GM19240 (cell line): Measurements from ENCODE around the gene MTMR4.
"Not testable (repeated sequence)": the region's sequence is repeated elsewhere in the genome, so short reads cannot be mapped to it uniquely, and the experiment has no call there.

Experiments used
- DNase-seq: peaks from one replicate; pipeline ENCODE4 v3.0.0; 2011; ENCODE audit warnings: low spot score; ENCODE audit not compliant: insufficient read length

The MTMR4 gene

DNA sequence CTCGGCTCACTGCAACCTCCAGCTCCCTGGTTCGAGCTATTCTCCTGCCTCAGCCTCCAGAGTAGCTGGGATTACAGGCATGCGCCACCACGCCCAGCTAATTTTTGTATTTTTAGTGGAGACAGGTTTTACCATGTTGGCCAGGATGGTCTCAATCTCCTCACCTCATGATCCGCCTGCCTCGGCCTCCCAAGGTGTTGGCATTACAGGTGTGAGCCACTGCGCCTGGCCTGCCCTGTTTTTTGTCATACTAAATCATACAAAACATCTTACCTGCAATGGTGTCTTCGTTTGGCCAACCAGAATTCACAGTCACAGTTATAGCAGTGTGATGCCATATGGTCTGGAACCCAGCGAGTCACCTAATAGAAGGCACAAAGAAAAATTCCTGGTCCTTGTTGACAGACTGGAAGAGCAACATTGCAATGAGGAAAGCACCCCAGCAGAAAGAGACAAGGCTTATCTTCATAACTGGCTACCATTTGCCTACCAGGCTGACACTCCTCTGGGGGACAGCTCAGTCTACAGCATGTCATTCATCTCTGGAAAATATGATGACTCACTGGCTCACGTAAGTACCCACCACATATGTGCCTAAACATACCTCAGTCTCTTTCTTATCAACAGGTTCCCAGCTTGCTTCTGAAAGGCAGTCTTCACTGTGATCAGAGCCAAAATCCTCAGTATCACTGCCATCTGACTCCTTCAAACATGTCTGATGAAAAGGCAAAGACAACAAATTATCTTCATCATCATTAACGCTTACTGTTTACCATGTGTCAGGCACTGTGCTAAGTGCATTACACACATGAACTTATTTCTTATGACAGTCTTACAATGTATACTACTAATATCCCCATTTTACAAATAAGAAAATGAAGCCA is 22.0 kb downstream of the MTMR4 start:
- no peak for DNase-seq

DNA sequence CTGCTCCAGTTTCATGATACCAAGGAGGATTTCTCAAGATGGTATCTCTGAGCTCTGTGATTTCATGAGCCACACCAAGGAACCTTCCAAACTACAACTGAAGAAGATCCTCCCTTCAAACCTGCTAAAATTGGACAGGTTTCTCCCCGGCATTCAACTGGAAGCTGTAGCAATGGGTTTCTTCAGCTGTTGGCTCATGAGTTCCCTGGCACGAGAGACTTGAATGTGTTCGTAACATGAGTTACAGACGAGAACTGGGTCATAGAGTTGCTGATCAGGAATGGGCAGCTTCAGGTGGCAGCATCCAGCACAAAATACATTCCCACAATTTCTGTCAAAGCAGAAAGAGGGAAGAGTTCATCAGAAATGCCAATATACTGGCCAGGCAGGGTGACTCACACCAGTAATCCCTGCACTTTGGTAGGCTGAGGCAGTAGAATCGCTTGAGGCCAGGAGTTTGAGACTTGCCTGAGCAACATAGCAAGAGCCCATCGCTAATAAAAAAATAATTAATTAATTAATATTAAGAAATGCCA is 22.9 kb downstream of the MTMR4 start:
- no peak for DNase-seq

DNA sequence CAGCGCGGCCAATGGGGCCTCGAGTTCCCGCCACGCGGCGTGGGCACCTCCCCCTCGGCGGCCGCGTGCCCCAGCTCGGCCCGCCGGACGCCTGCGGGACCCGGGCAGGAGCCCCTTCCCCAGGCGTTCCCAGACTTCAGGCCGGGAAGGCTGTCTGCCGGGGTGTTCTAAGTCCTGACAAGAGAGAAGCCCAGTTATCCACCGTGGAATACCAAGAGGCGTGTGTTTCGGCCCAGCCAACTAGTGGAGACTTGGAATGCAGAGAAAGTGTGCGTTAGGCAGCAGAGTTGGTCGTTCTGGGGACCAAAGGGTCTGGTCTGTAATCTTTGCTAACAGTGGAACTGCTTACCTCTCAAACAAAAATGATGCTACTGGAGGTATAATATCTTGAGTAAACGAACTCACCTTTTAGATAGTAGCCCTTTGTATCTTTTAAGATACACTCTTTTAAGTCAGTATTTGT is 26.0 kb downstream of the MTMR4 start:
- no peak for DNase-seq

DNA sequence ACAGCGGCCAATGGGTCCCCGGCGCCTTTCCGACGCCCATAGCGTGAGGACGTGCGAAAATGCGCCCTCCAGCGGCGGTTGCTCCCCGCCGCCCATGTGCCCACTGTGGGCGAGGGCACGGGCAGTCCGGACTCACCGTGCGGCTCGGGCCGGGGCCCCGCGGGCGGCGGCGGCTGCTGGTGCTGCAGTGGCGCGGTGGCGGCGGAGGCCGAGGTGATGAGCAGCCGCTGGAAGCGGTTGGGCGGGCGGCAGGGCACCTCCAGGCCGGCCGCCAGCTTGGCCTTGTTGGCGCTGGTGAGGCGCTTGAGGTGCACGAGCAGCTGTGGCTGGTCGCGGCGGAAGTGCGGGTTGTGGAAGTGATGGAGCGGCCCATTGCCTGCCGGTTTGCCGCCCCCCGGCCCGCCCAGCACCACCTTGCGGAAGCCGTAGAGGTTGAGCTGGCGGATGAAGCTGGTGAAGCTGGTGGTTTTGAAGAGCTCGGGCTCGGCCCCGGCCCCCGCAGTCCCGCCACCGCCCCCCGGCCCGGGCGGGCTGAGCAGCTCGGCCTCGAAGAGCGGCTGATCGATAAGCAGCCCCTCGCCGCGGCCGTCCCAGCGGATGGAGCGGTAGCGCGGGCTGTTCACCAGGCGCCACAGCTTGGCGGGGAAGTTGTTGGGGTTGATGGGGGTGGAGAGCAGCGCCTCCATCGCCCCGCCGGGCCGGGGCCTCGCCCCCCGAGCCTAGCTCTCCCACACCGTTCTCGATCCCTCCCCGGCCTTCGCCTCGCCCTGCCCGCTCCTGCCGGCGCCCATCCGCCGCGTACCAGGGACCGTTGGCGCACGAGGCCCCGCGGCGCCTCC is 26.6 kb downstream of the MTMR4 start, which contains the start of gene HSF5:
HSF5 (minus strand) TSS at position 820 of the 839 bp plus-strand sequence; CDS start at position 686, 134 bp downstream.
- no peak for DNase-seq

DNA sequence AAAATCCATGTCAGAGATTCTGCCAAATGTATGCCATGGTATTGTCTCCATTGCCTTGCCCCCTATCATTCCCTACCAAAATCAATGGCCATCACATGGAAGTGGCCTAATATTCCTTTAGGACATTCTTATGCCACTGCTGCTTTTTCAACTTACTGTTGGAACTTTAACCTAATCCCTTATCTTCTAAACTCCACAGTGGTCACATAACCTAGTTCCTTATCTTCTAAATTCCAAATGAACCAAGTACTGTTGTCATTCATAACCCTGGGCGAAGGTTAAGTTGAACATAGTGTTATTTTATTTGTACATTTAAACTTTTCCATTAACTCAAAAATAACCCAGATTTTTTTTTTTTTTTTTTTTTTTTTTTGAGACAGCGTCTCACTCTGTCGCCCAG is 29.8 kb downstream of the MTMR4 start:
- no peak for DNase-seq

DNA sequence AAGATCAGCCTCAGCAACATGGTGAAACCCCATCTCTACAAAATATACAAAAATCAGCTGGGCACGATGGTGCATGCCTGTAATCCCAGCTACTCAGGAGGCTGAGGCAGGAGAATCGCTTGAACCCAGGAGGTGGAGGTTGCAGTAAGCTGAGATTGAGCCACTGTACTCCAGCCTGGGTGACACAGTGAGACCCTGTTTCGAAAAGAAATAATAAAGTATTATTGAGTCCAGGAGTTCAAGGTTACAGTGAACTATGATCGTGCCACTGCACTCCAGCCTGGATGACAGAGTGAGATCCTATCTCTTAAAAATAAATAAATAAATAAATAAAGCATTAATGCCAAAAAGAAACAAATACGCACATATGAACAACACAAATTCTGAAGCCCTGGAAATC is 32.6 kb downstream of the MTMR4 start:
- DNase-seq, result not testable (repeated sequence)

DNA sequence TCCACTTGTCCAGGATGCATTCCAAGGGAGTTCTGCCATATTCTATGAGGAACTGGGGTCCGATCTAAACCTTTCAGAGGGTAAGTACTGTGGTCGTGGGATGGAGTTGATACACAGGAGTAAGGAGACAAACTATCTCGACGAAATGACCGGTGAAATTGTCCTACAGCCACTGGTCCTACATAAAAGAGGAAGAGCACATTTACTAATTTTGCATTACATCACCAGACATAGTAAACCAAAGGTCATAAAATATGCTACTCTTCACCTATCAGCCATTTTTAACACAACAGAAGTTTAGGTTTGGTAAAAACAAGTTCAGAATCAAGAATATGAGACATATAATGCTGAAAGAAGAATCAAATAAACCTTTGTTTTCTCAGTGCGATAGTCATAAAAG is 34.3 kb downstream of the MTMR4 start:
- DNase-seq, result no peak

DNA sequence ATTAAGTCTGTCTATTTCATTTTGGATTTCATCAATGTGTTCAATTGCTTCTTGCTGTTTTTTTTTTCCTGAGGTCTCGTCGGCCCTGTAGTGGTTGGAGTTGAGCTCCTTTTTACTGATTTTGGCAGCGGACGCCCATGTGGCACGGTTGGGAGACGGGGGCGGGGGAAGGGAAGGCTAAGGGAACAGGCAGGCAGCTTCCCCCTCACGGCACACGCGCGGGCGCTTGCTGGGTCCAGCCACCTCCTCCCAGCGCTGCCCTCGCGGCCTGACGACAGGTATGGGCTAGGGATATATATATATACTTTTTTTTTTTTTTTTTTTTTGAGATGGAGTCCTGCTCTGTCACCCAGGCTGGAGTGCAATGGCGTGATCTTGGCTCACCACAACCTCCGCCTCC is 37.6 kb downstream of the MTMR4 start:
- no peak for DNase-seq

DNA sequence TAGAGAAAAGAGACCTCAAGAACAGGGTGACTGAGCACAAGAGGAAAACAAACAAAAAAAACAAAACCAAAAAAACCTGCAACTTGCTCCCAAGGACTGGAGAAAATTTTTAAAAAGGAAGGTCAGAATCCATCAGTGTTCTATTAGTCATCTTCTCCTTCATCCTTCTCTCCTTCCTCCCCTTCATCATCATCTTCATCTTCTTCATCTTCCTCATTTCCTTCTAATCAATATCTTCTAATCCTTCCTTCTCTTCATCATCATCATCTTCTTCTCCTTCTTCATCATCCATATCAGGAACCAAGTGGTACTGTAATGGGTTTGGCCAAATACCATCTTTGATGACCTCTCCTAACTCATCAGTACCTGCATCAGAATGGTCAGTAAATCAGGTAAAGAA is 38.5 kb downstream of the MTMR4 start:
- no peak for DNase-seq

DNA sequence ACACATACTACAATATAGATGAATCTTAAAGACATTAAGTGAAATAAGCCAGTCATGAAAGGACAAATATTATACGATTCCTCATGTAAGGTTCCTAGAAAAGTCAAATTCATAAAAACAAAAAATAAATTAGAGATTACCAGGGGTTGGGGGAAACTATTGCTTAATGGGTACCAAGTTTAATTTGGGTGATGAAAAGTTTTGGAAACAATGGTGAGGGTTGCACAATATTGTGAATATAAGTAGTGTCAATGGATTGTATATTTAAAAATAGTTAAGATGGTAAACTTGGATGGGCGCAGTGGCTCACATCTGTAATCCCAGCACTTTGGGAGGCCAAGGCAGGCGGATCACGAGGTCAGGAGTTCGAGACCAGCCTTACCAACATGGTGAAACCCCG is 44.1 kb downstream of the MTMR4 start:
- no peak for DNase-seq

DNA sequence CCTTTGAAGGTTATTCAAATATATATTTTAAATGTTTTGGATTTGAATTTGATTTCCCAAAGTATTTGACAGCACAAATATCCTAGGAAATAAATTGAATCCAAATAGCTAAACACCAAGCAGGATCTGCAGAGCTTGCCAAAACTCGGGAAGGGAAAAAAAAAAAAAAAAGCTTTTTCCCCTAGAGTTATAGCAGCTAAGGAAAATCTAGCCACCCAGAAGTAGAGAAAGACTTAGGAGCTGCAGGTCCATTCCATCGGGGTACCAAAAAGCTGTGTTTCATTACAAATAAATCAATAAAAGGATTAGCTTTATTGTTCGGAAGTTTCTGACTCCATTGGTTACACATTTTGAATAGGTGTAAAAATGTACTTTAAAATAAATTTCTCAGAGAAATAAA is 45.5 kb downstream of the MTMR4 start:
- DNase-seq, result no peak

DNA sequence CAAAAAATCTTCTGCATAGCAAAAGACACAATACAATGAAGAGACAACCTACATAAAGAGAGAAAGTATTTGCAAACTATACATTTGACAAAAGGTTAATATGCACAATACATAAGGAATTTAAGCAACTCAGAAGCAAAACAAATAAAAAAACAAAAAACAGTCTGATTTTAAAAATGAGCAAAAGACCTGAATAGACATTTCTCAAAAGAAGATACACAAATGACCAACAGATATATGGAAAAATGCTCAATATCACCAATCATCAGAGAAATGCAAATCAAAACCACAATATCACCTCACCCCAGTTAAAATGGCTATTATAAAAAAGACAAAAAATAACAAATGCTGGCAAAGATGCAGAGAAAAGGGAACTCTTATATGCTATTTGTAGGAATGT is 58.9 kb downstream of the MTMR4 start:
- no peak for DNase-seq

DNA sequence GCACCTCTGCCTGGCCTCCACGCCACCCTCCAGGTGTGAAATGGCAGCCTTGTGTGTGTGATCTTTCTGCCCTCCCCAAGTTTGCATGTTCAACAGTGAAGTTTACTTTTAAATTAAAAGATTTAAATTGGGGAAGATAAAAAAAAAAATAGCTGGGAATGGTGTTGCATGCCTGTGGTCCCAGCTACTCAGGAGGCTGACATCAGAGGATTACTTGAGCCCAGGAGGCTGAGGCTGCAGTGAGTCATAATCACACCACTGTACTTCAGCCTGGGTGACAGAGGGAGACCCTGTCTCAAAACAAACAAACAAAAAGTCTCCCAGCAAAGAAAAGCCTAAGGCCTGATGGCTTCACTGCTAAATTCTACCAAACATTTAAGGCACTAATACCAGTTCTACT is 61.7 kb downstream of the MTMR4 start:
- no peak for DNase-seq

DNA sequence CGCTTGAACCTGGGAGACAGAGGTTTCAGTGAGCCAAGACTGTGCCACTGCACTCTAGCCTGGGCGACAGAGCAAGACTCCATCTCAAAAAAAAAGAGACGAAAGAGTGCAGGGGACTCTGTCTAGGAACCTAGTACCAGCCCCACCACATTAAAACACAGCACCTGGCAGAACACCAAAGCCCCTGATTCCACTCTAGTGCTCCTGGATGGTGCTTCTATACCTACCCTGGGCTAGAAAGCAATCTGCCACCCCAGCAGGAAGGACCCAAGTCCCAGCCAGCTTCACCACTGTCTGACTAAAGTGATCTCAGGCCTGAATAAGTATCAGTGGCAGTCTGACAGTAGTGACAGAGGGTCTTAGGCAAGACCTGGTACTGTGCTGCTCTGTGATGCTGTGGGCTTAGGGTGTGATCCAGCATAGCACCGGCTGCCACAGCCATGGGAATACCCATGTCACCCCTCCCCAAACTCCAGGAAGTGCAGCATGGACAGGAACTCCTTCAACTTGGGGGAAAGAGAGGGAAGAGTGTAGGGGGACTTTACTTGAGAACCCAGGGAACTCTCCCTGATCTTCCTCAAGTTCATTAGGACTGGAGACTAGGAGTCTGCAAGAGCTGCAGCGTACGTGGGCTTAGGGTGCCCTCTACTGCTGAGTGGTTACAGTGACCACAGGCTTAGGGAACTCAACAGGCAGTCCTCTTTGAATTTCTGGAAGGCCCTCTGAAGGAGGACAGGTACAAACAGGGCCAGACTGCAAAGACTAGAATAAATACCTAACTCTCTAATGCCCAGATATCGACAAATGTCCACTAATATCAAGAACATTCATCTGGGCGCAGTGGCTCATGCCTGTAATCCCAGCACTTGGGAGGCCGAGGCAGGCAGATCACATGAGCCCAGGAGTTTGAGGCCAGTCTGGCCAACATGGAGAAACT is 67.1 kb downstream of the MTMR4 start:
- DNase-seq, result peak; percentile 28

DNA sequence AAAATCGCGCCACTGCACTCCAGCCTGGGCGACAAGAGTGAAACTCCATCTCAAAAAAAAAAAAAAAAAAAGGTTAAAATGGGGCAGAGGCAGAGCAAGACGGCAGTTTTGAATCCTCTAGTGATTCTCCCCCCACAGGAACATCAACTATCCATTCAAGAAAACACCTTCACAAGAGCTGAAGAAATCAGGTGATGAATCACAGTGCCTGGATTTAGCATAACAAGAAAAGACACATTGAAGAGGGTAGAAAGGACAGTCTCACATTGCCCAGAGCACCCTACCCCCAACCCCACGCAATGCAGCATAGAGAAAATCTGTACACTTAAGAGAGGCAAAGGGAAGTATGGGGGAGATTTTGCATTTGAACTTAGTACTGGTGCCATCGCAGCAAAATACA is 68.4 kb downstream of the MTMR4 start:
- no peak for DNase-seq
